ENCODE data around the gene PRKACG.
"Not testable (repeated sequence)": the region's sequence is repeated elsewhere in the genome, so short reads cannot be mapped to it uniquely, and the experiment has no call there.

Gene PRKACG

GRCh38 chr9:69013382-69013727, 558 bp downstream of the PRKACG start:
- Mint-ChIP-seq H3K9me3 (no peaks in the 10 kb centered on the region), H3K27ac (no peak overlapping the region), H3K36me3 (ENCODE audit: low read depth) (no peaks in the 10 kb centered on the region), H3K27me3 (ENCODE audit: low read depth) (peaks cover 12% of the 10 kb centered on the region), H3K4me3 (peak overlapping the region; percentile 68), H3K4me1 (ENCODE audit: low read depth) (peaks cover 18% of the 10 kb centered on the region)
- no peak for DNase-seq (ENCODE audit: low spot score)

- Mint-ChIP-seq H3K27me3 (ENCODE audit: low read depth) (peaks cover 12% of the 10 kb centered on the region), H3K9me3 (no peaks in the 10 kb centered on the region), H3K27ac (peak overlapping the region; percentile 15), H3K4me3 (peak overlapping the region; percentile 68), H3K36me3 (ENCODE audit: low read depth) (no peaks in the 10 kb centered on the region), H3K4me1 (ENCODE audit: low read depth) (peaks cover 14% of the 10 kb centered on the region)
- no peak for DNase-seq (ENCODE audit: low spot score)
Observed at GRCh38 chr9:69012696-69013381, 1.1 kb downstream of the PRKACG start.

GRCh38 chr9:69009708-69010107, 4.2 kb downstream of the PRKACG start:
- Mint-ChIP-seq H3K36me3 (ENCODE audit: low read depth) (no peaks in the 10 kb centered on the region), H3K4me3 (no peak overlapping the region), H3K9me3 (no peaks in the 10 kb centered on the region), H3K4me1 (ENCODE audit: low read depth) (peaks cover 9% of the 10 kb centered on the region), H3K27me3 (ENCODE audit: low read depth) (peaks cover 6% of the 10 kb centered on the region), H3K27ac (no peak overlapping the region)
- no peak for DNase-seq (ENCODE audit: low spot score)

GRCh38 chr9:69004836-69005235, 9.1 kb downstream of the PRKACG start:
- H3K27ac Mint-ChIP-seq, result no peak overlapping the region
- no peak for DNase-seq (ENCODE audit: low spot score)
- no peaks in the 10 kb centered on the region for H3K9me3 Mint-ChIP-seq
- no peaks in the 10 kb centered on the region for H3K27me3 Mint-ChIP-seq (ENCODE audit: low read depth)
- H3K36me3 Mint-ChIP-seq (ENCODE audit: low read depth), result no peaks in the 10 kb centered on the region
- peaks cover 3% of the 10 kb centered on the region for H3K4me1 Mint-ChIP-seq (ENCODE audit: low read depth)
- H3K4me3 Mint-ChIP-seq, result no peak overlapping the region

GRCh38 chr9:69003051-69003450, 10.9 kb downstream of the PRKACG start:
- Mint-ChIP-seq H3K36me3 (ENCODE audit: low read depth) (no peaks in the 10 kb centered on the region), H3K27ac (no peak overlapping the region), H3K27me3 (ENCODE audit: low read depth) (no peaks in the 10 kb centered on the region), H3K4me1 (ENCODE audit: low read depth) (peaks cover 20% of the 10 kb centered on the region), H3K4me3 (no peak overlapping the region), H3K9me3 (no peaks in the 10 kb centered on the region)
- DNase-seq (ENCODE audit: low spot score), result no peak

- H3K4me1 Mint-ChIP-seq (ENCODE audit: low read depth), result peaks cover 24% of the 10 kb centered on the region
- no peaks in the 10 kb centered on the region for H3K27me3 Mint-ChIP-seq (ENCODE audit: low read depth)
Observed at GRCh38 chr9:69001921-69002320, 12.0 kb downstream of the PRKACG start.

GRCh38 chr9:68999393-69000105, 14.4 kb downstream of the PRKACG start:
- DNase-seq (ENCODE audit: low spot score), result peak; percentile 55
- no peak overlapping the region for H3K27ac Mint-ChIP-seq
- H3K36me3 Mint-ChIP-seq (ENCODE audit: low read depth), result no peaks in the 10 kb centered on the region
- no peak overlapping the region for H3K4me3 Mint-ChIP-seq
- H3K4me1 Mint-ChIP-seq (ENCODE audit: low read depth), result peaks cover 34% of the 10 kb centered on the region
- H3K9me3 Mint-ChIP-seq, result no peaks in the 10 kb centered on the region
- no peaks in the 10 kb centered on the region for H3K27me3 Mint-ChIP-seq (ENCODE audit: low read depth)

More at GRCh38 chr9:69001921-69002320, 12.0 kb downstream of the PRKACG start:
- no peak overlapping the region for H3K27ac Mint-ChIP-seq
- H3K4me3 Mint-ChIP-seq, result no peak overlapping the region
- DNase-seq (ENCODE audit: low spot score), result no peak
- H3K36me3 Mint-ChIP-seq (ENCODE audit: low read depth), result no peaks in the 10 kb centered on the region
- H3K9me3 Mint-ChIP-seq, result no peaks in the 10 kb centered on the region

GRCh38 chr9:68998812-68999211, 15.1 kb downstream of the PRKACG start:
- DNase-seq (ENCODE audit: low spot score), result no peak
- H3K9me3 Mint-ChIP-seq, result no peaks in the 10 kb centered on the region
- H3K36me3 Mint-ChIP-seq (ENCODE audit: low read depth), result no peaks in the 10 kb centered on the region
- H3K27ac Mint-ChIP-seq, result no peak overlapping the region
- H3K27me3 Mint-ChIP-seq (ENCODE audit: low read depth), result no peaks in the 10 kb centered on the region
- H3K4me3 Mint-ChIP-seq, result no peak overlapping the region
- peaks cover 34% of the 10 kb centered on the region for H3K4me1 Mint-ChIP-seq (ENCODE audit: low read depth)

GRCh38 chr9:68998385-68998784, 15.5 kb downstream of the PRKACG start:
- Mint-ChIP-seq H3K27ac (no peak overlapping the region), H3K36me3 (ENCODE audit: low read depth) (peaks cover 2% of the 10 kb centered on the region), H3K4me3 (no peak overlapping the region), H3K27me3 (ENCODE audit: low read depth) (no peaks in the 10 kb centered on the region), H3K9me3 (no peaks in the 10 kb centered on the region), H3K4me1 (ENCODE audit: low read depth) (peaks cover 34% of the 10 kb centered on the region)
- DNase-seq (ENCODE audit: low spot score), result no peak

- no peak for DNase-seq (ENCODE audit: low spot score)
- Mint-ChIP-seq H3K4me1 (ENCODE audit: low read depth) (peaks cover 34% of the 10 kb centered on the region), H3K27ac (no peak overlapping the region), H3K9me3 (no peaks in the 10 kb centered on the region), H3K27me3 (ENCODE audit: low read depth) (no peaks in the 10 kb centered on the region), H3K36me3 (ENCODE audit: low read depth) (peaks cover 2% of the 10 kb centered on the region), H3K4me3 (no peak overlapping the region)
Observed at GRCh38 chr9:68997666-68998065, 16.2 kb downstream of the PRKACG start.

GRCh38 chr9:68996462-68996861, 17.5 kb downstream of the PRKACG start:
- Mint-ChIP-seq H3K4me3 (peak overlapping the region; percentile 57), H3K36me3 (ENCODE audit: low read depth) (peaks cover 2% of the 10 kb centered on the region), H3K27ac (peak overlapping the region; percentile 56), H3K4me1 (ENCODE audit: low read depth) (peaks cover 34% of the 10 kb centered on the region), H3K27me3 (ENCODE audit: low read depth) (no peaks in the 10 kb centered on the region), H3K9me3 (no peaks in the 10 kb centered on the region)
- no peak for DNase-seq (ENCODE audit: low spot score)

GRCh38 chr9:68995776-68996175, 18.1 kb downstream of the PRKACG start:
- no peak for DNase-seq (ENCODE audit: low spot score)
- Mint-ChIP-seq H3K27ac (peak overlapping the region; percentile 56), H3K4me3 (no peak overlapping the region), H3K9me3 (no peaks in the 10 kb centered on the region), H3K36me3 (ENCODE audit: low read depth) (peaks cover 4% of the 10 kb centered on the region), H3K4me1 (ENCODE audit: low read depth) (peaks cover 34% of the 10 kb centered on the region), H3K27me3 (ENCODE audit: low read depth) (no peaks in the 10 kb centered on the region)

GRCh38 chr9:68991457-68991856, 22.5 kb downstream of the PRKACG start:
- Mint-ChIP-seq H3K27ac (no peak overlapping the region), H3K4me1 (ENCODE audit: low read depth) (peaks cover 10% of the 10 kb centered on the region), H3K9me3 (no peaks in the 10 kb centered on the region), H3K36me3 (ENCODE audit: low read depth) (peaks cover 4% of the 10 kb centered on the region), H3K27me3 (ENCODE audit: low read depth) (no peaks in the 10 kb centered on the region), H3K4me3 (no peak overlapping the region)
- DNase-seq (ENCODE audit: low spot score), result no peak

- H3K9me3 Mint-ChIP-seq; H3K36me3 Mint-ChIP-seq (ENCODE audit: low read depth); H3K27ac Mint-ChIP-seq; DNase-seq (ENCODE audit: low spot score); H3K4me3 Mint-ChIP-seq; H3K27me3 Mint-ChIP-seq (ENCODE audit: low read depth): not testable (repeated sequence)
- peaks cover 30% of the 10 kb centered on the region for H3K4me1 Mint-ChIP-seq (ENCODE audit: low read depth)
Observed at GRCh38 chr9:68986949-68987348, 27.0 kb downstream of the PRKACG start.
